GM19035 (cell line): ENCODE measurements around the gene TRIM47.

Source experiments
- ATAC-seq: cut with Tn5 transposase; IDR thresholded peaks from one replicate; pipeline ENCODE4 v1.9.1; 2021; ENCODE audit not compliant: unreplicated experiment

The TRIM47 gene

DNA sequence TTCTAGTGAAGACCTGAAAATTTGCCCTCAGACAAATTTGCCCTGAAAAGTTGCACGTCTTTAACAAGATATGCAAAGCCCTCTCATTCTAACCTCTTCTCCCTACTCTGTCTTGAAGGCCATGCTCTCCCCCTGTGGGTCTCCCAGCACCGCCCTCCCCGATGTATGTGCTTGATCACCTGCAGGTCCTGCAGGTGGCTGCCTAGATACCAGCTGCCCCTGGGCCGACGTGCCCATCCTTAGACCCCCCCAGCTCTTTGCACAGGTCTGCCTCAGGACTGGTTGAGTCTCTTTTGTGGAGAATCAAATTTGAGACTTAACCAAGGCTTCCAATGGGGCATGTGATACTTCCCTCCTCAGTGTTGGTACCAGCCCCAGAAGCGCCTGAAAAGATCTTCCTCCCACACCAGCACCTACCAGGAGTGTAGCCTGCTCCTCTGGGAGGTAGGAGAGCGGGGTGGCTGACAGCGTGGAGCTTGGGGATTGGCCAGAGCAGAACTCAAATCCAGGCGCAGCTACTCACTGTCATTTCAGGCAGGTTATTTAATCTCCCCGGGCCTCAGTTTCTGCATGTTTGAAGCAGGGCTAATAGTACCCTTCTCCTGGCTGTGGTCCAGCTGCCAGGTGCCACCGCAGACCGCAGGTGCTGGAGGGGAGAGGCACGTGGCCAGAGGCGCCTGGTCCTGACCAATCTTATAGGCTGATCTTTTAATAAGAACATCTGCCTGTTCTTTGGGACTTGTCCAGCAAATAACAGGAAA is 30.9 kb upstream of the TRIM47 start:
- ATAC-seq = no peak

DNA sequence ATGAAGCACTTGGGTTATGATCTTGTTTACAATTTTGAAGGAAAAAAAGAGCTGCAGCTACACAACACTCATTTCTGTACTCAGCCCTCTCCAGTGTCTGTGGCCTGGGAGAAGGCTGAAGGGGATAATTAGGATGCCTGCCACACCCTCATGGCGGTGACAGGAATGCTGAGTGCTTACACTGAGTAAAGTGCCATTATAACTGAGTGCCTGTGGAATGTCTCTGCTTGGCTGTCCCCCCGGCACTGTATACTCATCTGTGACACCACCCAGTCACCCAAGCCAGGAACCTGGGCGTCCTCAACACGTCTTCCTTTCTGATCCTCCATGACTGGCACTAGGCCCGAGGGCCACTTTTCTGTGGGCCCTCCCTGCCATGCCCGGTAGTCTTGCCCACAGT is 29.8 kb upstream of the TRIM47 start:
- no peak for ATAC-seq

DNA sequence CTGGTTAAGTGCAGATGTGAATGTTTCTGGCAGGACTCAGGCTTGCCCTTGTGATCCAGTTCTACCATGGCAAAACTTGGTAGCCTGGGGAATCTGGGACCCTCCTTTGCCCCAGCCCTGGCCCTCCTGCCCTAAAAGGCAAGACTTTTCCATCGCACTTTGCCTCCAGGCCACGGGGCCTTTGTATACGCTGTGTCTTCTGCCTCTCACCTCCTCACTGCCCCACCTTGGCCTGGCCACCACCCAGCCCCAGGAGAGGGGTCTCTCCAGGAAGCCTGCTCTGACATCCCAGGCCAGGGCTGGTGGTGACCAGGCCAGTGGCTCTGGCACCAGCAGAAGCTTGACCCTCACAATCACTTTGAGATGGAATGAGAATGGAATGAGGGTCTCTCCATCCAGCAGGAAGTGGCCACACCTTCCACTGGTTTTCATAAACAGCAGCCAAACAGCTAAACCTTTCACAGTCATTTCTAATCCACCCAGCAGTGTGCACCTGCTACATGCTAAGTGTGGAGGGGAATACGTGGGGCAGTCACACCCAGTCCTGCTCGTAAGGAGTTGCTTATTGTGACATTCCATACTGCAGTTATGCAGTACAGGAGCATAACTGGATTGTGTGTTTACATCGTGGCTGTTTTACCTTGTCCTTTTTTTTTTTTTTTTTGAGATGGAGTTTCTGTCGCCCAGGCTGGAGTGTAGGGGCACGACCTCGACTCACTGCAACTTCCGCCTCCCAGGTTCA is 27.9 kb upstream of the TRIM47 start:
- ATAC-seq = no peak

DNA sequence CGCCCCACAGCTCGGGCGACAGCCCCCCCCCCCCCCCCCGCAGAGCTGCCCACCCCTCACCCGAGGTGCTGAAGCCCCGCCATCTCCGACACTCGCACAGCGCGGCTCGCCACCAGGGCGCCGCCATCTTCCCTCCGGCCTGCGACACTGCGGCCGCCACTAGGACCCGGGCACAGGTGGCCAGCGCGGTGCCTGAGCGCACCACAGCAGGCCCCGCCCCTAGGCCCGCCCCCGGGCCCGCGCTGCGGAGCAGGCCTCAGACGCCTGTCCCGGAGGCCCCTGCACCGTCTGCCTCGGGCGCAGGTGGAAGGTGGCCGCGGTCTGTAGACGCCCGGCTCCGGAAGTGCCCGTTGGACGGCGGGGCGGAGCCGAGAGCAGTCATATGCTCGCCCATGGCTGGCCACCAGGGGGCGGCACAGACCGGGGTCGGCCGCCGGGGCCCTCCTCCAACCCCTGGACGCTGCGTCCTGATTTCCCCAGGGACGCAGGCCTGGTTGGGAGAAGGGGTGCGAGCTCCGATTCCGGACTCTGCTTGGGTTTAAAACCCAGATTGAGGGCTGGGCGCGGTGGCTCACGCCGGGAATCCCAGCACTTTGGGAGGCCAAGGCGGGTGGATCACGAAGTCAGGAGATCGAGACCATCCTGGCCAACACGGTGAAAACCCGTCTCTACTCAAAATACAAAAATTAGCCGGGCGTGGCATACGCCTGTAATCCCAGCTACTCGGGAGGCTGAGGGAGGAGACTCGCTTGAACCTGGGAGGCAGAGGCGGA is 26.6 kb upstream of the TRIM47 start, which contains the start of gene MRPL38:
MRPL38 (minus strand) TSS at position 136 of the 773 bp plus-strand sequence; CDS start at position 127, 9 bp downstream.
- peak; percentile 91 for ATAC-seq

DNA sequence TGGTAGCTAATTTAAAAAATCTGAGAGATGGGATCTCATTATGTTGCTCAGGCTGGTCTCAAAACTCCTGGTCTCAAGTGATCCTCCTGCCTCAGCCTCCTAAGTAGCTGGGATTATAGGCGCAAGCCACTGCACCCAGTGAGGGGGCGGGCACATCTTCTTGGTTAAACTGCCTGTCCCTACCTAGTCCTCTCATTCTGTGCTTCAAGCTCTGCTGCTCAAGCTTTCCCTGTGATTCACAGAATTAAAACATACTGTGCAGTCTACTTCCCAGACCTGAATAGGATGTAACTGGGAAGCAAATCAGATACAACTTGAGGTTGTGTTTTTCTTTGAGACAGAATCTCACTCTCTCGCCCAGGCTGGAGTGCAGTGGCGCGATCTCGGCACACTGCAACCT is 24.0 kb upstream of the TRIM47 start:
- ATAC-seq = no peak

DNA sequence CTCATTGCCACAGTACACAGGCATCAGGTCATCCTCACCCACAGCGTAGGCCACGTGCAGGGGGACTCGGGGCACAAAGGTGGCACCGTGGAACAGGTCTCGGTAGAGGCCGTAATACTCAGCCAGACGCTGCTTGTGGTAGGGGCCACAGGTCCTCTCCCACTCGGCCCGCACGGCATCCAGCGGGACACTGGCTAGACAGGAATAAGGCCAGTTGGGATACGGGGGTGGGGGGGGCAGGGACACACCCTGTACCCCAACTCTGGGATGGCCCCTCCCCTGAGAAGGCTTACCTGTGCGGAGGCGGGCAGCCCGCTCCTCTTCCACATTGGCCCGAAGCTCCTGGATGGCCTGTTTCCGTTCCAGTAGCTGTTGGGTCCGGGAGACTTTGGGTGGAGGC is 23.3 kb upstream of the TRIM47 start:
- ATAC-seq = no peak

DNA sequence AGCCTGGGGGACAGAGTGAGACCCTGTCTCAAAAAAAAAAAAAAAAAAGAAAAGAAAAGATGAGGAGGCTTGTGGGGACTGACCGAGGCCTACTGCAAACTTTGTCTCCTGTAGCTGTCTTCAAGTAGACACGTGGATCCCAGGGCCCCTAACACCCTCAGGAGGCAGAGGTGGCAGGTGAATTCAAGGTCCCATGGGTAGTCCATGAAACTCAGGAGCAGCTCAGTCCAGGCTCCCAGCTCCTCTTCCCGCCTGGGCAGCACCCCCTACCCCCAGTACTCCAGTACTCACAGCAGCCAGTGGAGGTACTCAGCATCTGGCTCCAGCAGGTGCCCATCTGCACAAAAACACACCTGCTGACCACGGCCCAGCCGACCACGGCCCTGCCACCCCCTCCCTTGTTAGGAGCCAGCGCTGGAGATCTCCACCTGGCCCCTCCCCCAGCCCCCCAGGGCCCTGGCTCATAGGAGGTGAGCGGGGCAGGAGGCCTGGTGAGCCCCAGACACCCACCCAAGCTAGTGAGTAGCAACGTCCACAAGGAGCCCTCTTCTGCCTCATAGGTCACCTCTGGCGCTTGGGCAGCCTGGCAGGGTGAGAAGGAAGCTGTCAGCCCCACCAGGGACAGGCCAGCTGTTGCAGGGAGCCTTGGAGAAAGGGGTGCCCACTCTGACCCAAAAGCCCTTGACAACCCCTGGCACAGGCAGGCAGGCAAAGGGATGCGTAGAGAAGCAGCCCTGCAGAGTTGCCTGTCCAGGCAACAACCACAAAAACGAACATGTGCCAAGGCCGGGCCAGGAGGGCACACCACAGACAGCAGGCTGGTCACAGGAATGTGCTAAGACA is 22.5 kb upstream of the TRIM47 start:
- no peak for ATAC-seq

DNA sequence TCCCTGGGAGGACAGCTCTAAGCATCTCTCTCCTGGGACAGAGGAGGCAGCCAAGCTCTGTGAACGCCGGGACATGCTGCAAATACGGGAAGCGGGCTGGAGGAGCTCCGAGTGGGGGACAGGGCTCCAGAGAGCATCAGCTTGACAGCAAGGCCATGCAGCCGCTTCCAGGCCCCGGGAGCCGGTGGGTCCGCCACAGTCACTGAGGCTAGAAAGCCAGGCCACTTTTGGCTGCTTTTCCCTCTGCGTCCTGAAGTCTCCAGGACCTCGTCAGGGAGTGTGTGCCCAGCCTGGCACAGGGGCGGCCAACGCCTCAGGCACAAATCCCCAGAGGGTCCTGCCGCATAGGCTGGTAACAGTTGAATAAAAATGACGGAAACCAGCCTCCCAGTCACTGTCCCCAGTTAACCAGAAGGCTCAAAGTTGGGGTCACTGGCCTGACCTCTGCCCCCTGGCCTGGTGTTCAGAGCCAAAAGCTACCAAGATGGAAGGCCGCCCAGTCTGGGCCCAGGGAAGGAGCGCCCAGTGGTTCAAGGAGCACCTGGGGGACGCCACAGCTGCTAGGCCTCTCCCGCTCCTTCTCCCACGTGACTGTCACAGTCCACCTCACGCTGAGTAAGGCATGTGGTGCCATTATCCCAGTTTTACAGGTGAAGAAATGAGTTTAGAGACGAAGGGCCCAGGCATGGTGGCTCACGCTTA is 21.5 kb upstream of the TRIM47 start:
- ATAC-seq = no peak

DNA sequence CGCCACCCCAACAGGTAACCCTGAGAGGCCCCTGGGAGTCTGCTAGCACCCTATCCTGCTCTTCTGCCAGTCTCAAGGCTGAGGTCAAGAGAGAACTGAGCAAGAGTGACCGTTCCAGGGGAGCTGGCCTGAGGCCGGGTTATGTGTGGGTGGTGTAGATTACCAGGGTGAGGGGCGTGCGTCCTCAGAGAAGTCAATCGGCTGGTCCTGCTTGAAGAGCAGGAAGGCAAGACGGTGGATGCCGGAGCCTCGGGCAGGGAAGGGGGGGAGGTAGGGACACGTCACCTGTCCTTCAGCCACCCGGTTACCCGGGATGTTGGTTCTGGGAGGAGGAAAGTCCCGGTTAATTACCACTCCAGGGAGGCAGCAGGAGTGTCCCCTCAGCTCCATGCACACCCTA is 21.0 kb upstream of the TRIM47 start:
- no peak for ATAC-seq

DNA sequence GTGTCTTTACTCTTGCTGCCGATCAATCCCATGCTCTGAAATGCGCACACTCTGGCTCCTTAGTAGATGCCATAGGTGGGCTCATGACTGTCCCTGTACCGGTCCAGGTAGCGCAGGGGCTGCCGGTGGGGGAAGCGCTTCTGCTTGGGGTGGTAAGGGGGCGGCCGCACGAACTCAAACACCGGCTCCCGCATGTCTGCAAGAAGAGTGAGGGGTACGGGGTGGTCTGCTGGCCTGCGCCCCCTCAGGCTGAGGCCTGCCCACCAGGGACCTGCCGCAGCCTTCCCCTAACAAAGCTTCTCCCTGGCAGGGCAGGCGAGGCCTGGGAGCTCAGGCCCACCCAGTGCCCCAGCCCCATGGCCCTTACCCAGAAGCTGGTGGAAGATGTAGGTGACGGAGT is 20.4 kb upstream of the TRIM47 start:
- ATAC-seq = no peak

DNA sequence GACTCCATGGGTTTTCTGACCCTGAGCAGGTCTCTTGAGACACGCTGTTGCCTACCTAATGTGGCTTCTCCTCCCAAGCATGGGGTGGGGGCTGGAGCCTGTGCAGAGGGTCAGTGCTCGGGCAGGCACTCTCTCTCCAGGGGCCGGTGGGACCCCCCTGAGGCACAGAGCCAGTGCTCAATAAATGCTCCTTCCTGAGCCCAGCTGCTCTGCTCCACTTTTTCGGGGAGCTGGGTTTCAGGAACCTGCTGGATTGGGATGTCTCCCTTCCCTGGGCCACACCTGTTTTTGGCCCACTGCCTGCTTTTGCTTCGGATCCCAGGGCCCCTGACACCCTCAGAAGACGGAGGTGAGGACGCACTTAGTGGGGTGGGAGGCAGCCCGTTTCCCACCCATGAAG is 19.7 kb upstream of the TRIM47 start:
- ATAC-seq = no peak

DNA sequence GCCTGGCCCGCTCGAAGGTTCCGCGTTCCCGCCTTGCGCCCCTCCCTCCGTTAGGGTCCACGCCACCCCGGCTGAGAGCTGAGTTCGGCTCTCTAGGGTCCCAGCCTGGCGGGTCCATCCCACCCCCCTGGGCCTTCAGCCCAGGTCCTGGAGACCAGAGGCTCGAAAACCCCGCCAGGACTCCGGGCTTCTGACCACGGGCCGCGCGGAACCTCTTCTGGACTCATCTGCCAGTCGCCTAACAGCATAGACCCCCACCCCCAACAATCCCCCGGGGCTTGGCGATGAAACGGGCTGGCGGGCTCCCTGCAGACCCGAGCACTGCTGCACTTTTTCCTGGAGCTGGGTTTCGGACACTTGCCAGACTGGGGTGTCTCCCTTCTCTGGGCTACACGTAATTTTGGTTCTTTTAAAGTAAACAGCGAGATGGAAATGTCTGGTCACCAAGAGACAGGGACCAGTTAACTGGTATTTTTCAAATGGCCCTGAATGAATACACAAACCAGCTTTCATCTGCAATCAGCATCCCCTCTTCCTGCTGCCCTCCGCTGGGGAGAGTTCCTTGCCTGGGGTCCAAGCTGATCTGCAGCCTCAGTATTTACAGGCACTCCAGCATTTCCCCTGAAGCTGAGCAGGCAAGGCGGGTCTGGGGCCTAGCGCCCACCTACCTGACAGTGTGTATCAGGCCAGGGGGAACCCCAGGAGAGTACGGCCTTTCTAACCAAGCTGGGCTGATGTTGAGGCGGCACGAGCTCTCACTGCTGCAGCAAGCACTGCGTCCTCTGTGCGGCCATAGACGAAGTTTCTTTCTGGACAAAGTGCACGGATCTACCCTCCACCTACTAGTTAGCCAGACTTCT is 19.0 kb upstream of the TRIM47 start:
- ATAC-seq = no peak

DNA sequence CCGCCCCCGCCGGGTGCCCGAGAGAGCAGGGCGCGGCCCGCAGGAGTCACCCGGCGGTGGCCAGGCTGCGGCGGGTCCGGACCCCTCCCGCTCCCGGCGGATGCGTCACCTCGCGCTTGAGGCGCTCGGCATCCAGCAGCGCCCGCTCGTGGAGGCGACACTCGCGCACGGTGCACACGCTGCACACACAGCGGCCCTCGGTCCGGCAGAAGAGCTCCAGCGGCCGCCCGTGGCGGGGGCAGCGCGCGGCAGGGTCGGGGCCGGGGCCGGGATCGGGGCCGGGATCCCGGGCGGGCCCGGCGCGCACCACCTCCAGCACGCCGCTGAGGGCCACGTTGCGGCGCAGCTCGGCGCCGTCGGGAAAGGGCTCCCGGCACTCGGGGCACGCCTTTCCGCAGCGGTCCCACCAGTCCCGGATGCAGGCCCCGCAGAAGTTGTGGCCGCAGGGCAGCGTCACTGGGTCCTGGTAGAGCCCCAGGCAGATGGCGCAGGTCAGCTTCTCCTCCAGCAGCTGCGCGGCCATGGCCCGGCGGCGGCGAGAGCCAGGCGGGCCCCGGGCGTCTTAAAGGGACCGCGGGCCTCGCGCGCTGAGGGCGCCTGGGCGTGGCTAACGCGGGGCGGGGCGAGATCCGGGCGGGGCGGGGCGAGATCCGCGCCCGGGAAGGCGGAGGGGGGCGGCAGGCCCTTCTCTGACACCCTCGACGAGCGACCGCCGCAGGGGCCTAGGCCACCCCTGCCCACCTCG is 18.2 kb upstream of the TRIM47 start, which contains the start of gene TRIM65:
TRIM65 (minus strand) TSS at position 537 of the 745 bp plus-strand sequence; CDS start at position 523, 14 bp downstream.
- ATAC-seq = peak; percentile 77

DNA sequence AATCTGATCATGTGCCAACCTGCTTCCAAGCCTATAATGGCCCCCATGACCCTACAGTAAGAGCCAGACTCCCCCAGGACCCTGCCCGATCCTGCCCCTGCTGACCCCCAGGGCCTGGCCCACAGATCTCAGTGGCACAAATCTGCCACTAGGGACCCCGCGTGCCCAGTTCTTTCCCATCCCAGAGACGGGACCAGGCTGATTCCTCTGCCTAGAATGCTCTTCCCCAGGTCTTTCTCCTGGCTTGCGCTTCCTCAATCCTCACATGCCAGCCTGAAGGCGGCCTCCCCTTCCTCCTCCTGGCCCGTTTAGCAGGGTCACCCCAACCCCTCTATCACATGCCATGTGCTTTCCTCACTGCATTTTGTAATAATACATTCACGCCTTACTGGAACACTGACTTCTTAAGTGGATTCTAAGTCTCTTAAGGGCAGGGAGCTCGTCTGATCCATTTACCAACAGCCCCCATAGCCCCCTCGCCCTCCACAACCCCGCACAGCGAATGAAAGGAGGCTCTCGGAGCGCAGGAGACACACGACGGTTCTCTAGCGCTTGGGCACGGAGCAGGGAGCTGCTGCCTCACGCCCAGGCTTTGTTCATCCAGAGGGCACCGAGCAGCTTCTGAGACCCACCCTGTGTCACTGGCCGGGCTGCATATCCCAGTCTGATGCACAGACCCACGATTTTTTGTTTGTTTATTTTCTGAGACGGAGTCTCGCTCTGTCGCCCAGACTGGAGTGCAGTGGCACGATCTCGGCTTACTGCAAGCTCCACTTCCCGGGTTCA is 17.2 kb upstream of the TRIM47 start:
- no peak for ATAC-seq

DNA sequence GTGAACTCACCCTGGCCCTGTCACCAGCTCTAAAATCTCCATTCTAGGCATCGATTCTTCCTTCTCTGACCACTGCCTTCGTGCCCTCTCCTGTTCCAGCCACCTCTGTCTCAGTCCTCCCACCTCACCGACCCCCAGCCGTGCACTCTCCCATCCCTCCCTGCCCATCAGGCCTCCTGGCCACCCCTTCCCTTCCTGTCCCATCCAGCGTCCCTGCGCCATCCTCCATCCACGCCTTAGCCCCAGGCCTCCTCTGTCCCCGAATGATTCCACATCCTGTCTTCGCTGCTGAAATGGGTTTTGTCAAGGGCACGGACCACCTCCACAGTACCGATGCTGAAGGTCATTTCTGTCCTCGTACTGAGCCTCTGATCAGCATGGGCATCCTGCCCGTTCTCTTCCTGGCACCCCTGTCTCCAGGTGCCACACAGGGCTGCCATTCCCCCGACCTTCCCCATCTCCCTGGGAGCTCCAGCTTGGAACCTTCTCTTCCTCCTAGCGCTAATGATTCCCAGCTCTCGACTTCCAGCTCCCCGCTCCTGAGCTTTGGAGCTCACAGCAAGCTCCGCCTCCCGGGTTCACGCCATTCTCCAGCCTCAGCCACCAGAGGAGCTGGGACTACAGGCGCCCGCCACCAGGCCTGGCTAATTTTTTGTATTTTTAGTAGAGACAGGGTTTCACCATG is 15.8 kb upstream of the TRIM47 start:
- no peak for ATAC-seq

DNA sequence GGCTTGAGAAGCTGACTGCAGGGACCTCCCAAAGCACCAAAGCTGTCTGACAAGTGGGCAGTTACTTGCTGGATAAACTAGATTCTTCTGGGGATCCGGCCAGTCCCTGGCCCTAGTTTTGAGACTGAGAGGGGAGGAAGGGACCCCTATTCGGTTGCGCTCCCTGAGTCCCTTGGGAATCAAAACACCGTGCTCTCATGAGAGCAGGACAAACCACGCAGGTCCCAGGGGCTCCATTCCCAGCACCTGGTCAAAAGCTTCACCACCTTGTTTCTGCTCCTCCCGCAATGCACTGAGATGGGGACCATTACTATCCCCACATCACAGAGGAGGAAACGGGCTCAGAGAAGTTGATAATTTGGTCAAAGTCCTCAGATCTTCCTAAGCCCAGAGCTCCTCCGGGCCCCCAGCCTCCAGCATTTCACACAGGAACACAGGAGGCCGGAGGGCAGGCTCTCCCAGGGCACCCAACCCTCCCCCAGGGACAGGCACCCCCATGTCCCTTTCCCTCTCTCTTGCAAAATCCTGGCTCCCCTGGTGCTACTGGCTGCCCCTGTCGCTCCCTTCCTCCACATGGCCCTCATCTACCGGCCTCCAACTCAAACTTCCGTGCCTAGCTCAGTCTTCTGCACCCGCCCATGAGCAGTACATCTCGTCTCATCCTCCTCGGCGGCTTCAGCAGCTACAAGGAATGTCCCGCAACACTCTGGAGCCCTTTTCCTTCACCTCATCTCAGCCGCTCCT is 15.1 kb upstream of the TRIM47 start:
- no peak for ATAC-seq
